Lung (tissue), 12 donors: ENCODE results near the gene TCF15. TPM values are rescaled to one million over a fixed set of nuclear protein-coding genes. Genes with fewer than 3 reads are reported as not detected.

Experiments
- ATAC-seq: fragments of 200-7000 bp; cut with Tn5 transposase; one replicate; pipeline ENCODE4 v1.9.1; 2020; ENCODE audit warnings: moderate number of reproducible peaks; ENCODE audit not compliant: insufficient read depth, low FRiP score
- DNase-seq, 3 donors: peaks; one replicate each; pipeline ENCODE4 v3.0.0-alpha.2; 2013 to 2017
- H3K27ac ChIP-seq, 2 donors: one replicate each; pipeline ENCODE4 v1.5.1; 2013; ENCODE audit warnings: mild to moderate bottlenecking in 2 of 2, moderate library complexity in 2 of 2, control low read depth in 1 of 2, inconsistent platforms in 1 of 2, low read depth in 1 of 2, low read length in 1 of 2
- H3K27me3 ChIP-seq, 3 donors: one replicate each; pipeline ENCODE4 v1.5.1; 2013; ENCODE audit warnings: low read length in 2 of 3; ENCODE audit not compliant: control insufficient read depth in 3 of 3, insufficient read depth in 3 of 3
- H3K36me3 ChIP-seq, 4 donors: one replicate each; pipeline ENCODE4 v1.5.1; 2013; ENCODE audit warnings: low read length in 4 of 4, mild to moderate bottlenecking in 1 of 4, moderate library complexity in 1 of 4; ENCODE audit not compliant: control insufficient read depth in 4 of 4, insufficient read depth in 4 of 4
- H3K4me1 ChIP-seq, 5 donors: one replicate each; pipeline ENCODE4 v1.5.1; 2013; ENCODE audit warnings: low read length in 5 of 5, mild to moderate bottlenecking in 2 of 5, moderate library complexity in 1 of 5; ENCODE audit not compliant: control insufficient read depth in 5 of 5, insufficient read depth in 5 of 5
- H3K4me3 ChIP-seq: one replicate; pipeline ENCODE4 v1.5.1; 2013; ENCODE audit warnings: mild to moderate bottlenecking, control low read depth, moderate library complexity
- H3K9ac ChIP-seq, 2 donors: one replicate each; pipeline ENCODE4 v1.5.1; 2013; ENCODE audit warnings: low read length in 2 of 2, control low read depth in 1 of 2; ENCODE audit not compliant: insufficient read depth in 1 of 2
- H3K9me3 ChIP-seq, 4 donors: one replicate each; pipeline ENCODE4 v1.5.1; 2013; ENCODE audit warnings: low read length in 3 of 4, mild to moderate bottlenecking in 1 of 4, moderate library complexity in 1 of 4; ENCODE audit not compliant: control insufficient read depth in 4 of 4, insufficient read depth in 3 of 4
- whole genome bisulfite sequencing, 2 donors: extraction: QIAGEN DNeasy Blood & Tissue Kit; methylation state at CpG; one replicate each; pipeline ENCODE4 v1.1.7; 2013; 5-methylcytosine and 5-hydroxymethylcytosine counted together
- polyA plus RNA-seq, 2 donors: library from polyadenylated mRNA; stranded (reverse); fragments of 200-250 nt; gene quantifications; one replicate each; pipeline ENCODE4 v1.2.1, GENCODE V29; 2013
- total RNA-seq, 2 donors: library from RNA; depleted of rRNA in 1 of 2; stranded (reverse); fragments of >200 nt in 1 of 2; gene quantifications; one replicate each; pipeline ENCODE4 v1.2.1, GENCODE V29; 2014 to 2021
- TF ChIP-seq, protein P1 (sequence below): IDR thresholded peaks from 2 replicates; pipeline ENCODE4 v1.5.1; 2012; ENCODE audit warnings: mild to moderate bottlenecking; ENCODE audit errors: control extremely low read depth, extremely low read depth
- donor health status: control.
- donor health status: control.
- donor health status: Bipolar disorder and iron deficiency.
- donor health status: healthy.
- donor health status: DM: yes; HTN: yes; CAD: no.

The TCF15 gene
- total and polyA plus RNA-seq, 4 donors, result 0.28 to 0.82 (median 0.40) TPM; not detected in 1

DNA sequence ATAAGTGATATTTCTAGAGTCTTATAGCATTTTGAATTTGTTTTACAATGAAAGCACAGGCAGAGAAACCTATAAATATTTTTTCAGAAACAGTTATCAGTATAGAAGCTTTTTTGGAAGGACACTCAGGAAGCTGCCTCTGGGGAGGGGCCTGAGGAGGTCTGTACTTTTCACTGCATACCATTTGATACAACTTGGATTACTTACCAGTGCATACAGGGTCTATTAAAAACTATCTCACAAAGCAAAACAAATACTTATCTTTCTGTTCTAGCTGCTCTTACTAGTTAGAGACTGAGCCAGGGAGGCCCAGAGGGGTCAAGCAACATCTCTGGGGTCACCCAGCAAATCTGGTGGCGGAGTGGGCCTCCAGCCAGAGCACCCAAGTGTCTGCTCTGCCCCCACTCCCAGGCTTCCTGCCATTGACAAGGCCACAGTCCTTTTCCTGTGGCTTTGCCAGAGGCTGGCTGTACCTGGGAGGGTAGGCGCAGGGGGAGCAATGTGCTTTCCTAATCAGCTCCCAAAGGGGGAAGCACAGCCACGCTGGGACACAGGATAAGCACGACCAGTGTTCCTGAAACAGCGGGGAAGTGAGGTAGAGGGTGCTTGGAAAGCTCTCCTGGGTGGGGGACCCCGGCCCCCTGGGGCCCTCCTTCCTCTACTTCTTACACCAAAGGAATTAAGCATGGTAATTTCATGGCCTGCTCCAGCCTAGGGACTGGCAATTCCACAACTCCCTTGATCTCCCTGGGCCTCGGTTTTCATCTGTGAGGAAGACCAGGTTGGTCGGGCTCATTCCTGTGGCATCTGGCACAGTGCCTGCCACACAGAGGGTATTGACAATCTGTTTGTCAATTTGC is 7.8 kb downstream of the TCF15 start:
- WGBS, 2 donors, result 49% methylated on average over 8 of the region's 8 CpGs
- TF ChIP-seq, protein P1, sequence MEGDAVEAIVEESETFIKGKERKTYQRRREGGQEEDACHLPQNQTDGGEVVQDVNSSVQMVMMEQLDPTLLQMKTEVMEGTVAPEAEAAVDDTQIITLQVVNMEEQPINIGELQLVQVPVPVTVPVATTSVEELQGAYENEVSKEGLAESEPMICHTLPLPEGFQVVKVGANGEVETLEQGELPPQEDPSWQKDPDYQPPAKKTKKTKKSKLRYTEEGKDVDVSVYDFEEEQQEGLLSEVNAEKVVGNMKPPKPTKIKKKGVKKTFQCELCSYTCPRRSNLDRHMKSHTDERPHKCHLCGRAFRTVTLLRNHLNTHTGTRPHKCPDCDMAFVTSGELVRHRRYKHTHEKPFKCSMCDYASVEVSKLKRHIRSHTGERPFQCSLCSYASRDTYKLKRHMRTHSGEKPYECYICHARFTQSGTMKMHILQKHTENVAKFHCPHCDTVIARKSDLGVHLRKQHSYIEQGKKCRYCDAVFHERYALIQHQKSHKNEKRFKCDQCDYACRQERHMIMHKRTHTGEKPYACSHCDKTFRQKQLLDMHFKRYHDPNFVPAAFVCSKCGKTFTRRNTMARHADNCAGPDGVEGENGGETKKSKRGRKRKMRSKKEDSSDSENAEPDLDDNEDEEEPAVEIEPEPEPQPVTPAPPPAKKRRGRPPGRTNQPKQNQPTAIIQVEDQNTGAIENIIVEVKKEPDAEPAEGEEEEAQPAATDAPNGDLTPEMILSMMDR, result no peak
- Histone ChIP-seq H3K4me3 (no peak overlapping the region), H3K9me3 (peaks cover 0 to 2% (median 0%) of the 10 kb centered on the region in 4 donors), H3K4me1 (peaks cover 0 to 6% (median 3%) of the 10 kb centered on the region in 5 donors), H3K27me3 (no peaks in the 10 kb centered on the region), H3K9ac (no peak overlapping the region), H3K36me3 (no peaks in the 10 kb centered on the region), H3K27ac (peak overlapping the region; percentile 2 to 66)
- ATAC-seq, result no peak
- DNase-seq, result no peak

DNA sequence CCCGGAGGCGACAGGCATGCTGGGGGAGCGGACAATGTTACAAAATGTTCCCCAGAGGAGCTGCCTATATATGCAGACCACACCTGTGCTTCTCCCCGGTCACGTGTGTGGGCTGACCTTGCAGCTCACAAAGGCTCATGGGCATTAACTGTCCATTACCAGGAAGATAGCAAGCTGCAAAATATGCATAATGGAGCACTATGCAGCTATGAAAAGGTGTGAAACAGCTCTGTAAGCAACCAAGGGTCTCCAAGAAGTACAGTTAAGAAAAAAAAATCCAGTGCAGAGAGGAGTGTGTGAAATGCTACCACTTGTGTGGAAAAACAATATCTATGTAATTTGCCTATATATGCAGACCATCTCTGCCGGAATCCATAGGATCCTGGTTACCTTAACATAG is 9.4 kb downstream of the TCF15 start:
- Histone ChIP-seq H3K4me3 (no peak overlapping the region), H3K27ac (no peak overlapping the region), H3K9ac (no peak overlapping the region), H3K4me1 (peaks cover 0 to 6% (median 3%) of the 10 kb centered on the region in 5 donors), H3K36me3 (no peaks in the 10 kb centered on the region), H3K27me3 (no peaks in the 10 kb centered on the region), H3K9me3 (peaks cover 0 to 2% (median 0%) of the 10 kb centered on the region in 4 donors)
- TF ChIP-seq, protein P1, result no peak
- whole genome bisulfite sequencing, 2 donors, result 95% methylated on average over 6 of the region's 6 CpGs
- DNase-seq (no peak), ATAC-seq (no peak)

DNA sequence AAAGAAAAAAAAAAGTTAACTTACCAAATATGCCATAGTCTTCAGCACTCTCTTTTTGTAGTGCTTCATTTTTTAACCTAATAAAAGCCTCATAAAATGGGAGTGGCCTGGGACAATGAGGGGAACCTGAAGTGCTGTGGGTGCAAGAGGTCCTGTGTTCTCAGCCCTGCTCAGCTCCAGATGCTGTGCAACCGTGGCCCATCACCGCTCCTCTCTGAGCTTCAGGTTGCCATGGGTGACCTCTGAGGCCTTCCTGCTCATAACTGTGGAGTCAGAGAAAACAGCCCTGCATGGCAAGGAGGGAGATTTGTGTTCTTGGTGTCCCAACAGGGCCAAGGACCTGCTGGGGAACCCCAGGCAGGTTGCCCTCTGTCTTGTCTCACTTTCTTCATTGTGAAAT is 10.0 kb downstream of the TCF15 start:
- TF ChIP-seq, protein P1, result no peak
- Histone ChIP-seq H3K9ac (no peak overlapping the region), H3K4me1 (peaks cover 0 to 6% (median 3%) of the 10 kb centered on the region in 5 donors), H3K27me3 (no peaks in the 10 kb centered on the region), H3K27ac (no peak overlapping the region), H3K4me3 (no peak overlapping the region), H3K9me3 (peaks cover 0 to 2% (median 0%) of the 10 kb centered on the region in 4 donors), H3K36me3 (no peaks in the 10 kb centered on the region)
- DNase-seq (no peak), ATAC-seq (no peak)
- 96 to 97% methylated on average over 2 of the region's 2 CpGs for WGBS, 2 donors
